WTC11 (cell line): ENCODE measurements around the gene ARHGEF10L. TPM values are rescaled to one million over a fixed set of nuclear protein-coding genes. Genes with fewer than 3 reads are reported as not detected.

Source experiments
- ATAC-seq: fragments of 200-7000 bp; cut with Tn5 transposase; 2 replicates; pipeline ENCODE4 v1.10.0; 2021; ENCODE audit warnings: mild to moderate bottlenecking, moderate library complexity
- CTCF ChIA-PET: fragments of 300-600 bp; sonication (Branson Sonifier 250); formaldehyde crosslinking; loops from one replicate; lab custom pipeline; 2021; ENCODE audit warnings: antibody characterized with exemption; lab: Charles Lee
- POLR2A ChIA-PET: fragments of 350-600 bp; sonication (Branson Sonifier 250); formaldehyde crosslinking; loops from one replicate; lab custom pipeline; 2021; ENCODE audit warnings: antibody characterized with exemption; lab: Charles Lee
- DNase-seq: peaks from one replicate; pipeline ENCODE4 v3.0.0; 2021; ENCODE audit warnings: low spot score
- H3K27ac Mint-ChIP-seq: 2 replicates; pipeline ENCODE4 v1.8.0; 2021; ENCODE audit warnings: mixed read lengths
- H3K27me3 Mint-ChIP-seq: 2 replicates; pipeline ENCODE4 v1.8.0; 2021; ENCODE audit warnings: low read depth, mild to moderate bottlenecking, moderate library complexity, mixed read lengths
- H3K36me3 Mint-ChIP-seq: 2 replicates; pipeline ENCODE4 v1.8.0; 2021; ENCODE audit warnings: mixed read lengths
- H3K4me1 Mint-ChIP-seq: 2 replicates; pipeline ENCODE4 v1.8.0; 2022; ENCODE audit warnings: mixed read lengths
- H3K4me3 Mint-ChIP-seq: 2 replicates; pipeline ENCODE4 v1.8.0; 2021; ENCODE audit warnings: mild to moderate bottlenecking, moderate library complexity, mixed read lengths
- H3K9me3 Mint-ChIP-seq: 2 replicates; pipeline ENCODE4 v1.8.0; 2021; ENCODE audit warnings: mixed read lengths
- ATF1 ChIP-seq: sonication (generic); formaldehyde crosslinking; IDR thresholded peaks from 2 replicates; pipeline ENCODE4 v1.8.1; 2023; ENCODE audit warnings: mild to moderate bottlenecking, moderate library complexity, missing genetic modification reagents
- CBFB ChIP-seq: sonication (generic); formaldehyde crosslinking; IDR thresholded peaks from 2 replicates; pipeline ENCODE4 v1.8.1; 2022; ENCODE audit warnings: mild to moderate bottlenecking, low read depth, missing genetic modification reagents
- ELF4 ChIP-seq: sonication (generic); formaldehyde crosslinking; IDR thresholded peaks from 2 replicates; pipeline ENCODE4 v1.8.1; 2022; ENCODE audit warnings: low read depth, mild to moderate bottlenecking, moderate library complexity, missing genetic modification reagents
- EMX1 ChIP-seq: fragments of 250-450 bp; sonication (Bioruptor Pico); IDR thresholded peaks from 2 replicates; pipeline ENCODE4 v1.8.0; 2021; ENCODE audit warnings: mild to moderate bottlenecking
- GTF2I ChIP-seq: fragments of 250-450 bp; sonication (Bioruptor Pico); conservative IDR thresholded peaks from 2 replicates; pipeline ENCODE4 v1.4.0; 2021; ENCODE audit warnings: mild to moderate bottlenecking
- HMGA2 ChIP-seq: fragments of 250-450 bp; sonication (Bioruptor Pico); IDR thresholded peaks from 2 replicates; pipeline ENCODE4 v1.4.0; 2021; ENCODE audit warnings: mild to moderate bottlenecking, moderate library complexity
- IRF2 ChIP-seq: sonication (generic); formaldehyde crosslinking; IDR thresholded peaks from 2 replicates; pipeline ENCODE4 v1.8.0; 2022; ENCODE audit warnings: low read depth, missing genetic modification reagents, borderline replicate concordance
- JAZF1 ChIP-seq: fragments of 250-450 bp; sonication (Bioruptor Pico); IDR thresholded peaks from 2 replicates; pipeline ENCODE4 v1.9.0; 2021; ENCODE audit warnings: moderate library complexity, mild to moderate bottlenecking, inconsistent platforms
- KAT7 ChIP-seq: sonication (generic); formaldehyde crosslinking; IDR thresholded peaks from 2 replicates; pipeline ENCODE4 v1.8.1; 2023; ENCODE audit warnings: missing genetic modification reagents, mild to moderate bottlenecking, borderline replicate concordance
- MXD4 ChIP-seq: fragments of 250-450 bp; sonication (Bioruptor Pico); IDR thresholded peaks from 2 replicates; pipeline ENCODE4 v1.8.0; 2021; ENCODE audit warnings: mild to moderate bottlenecking, moderate library complexity, borderline replicate concordance
- NFATC4 ChIP-seq: fragments of 250-450 bp; sonication (Bioruptor Pico); IDR thresholded peaks from 2 replicates; pipeline ENCODE4 v1.9.0; 2021; ENCODE audit warnings: mild to moderate bottlenecking
- NFE2L1 ChIP-seq: sonication (generic); formaldehyde crosslinking; IDR thresholded peaks from 2 replicates; pipeline ENCODE4 v1.8.1; 2023; ENCODE audit warnings: missing genetic modification reagents
- NFYB ChIP-seq: sonication (generic); formaldehyde crosslinking; conservative IDR thresholded peaks from 2 replicates; pipeline ENCODE4 v1.8.0; 2022; ENCODE audit warnings: low read depth, missing genetic modification reagents
- NR2C2 ChIP-seq: sonication (generic); formaldehyde crosslinking; IDR thresholded peaks from 2 replicates; pipeline ENCODE4 v1.8.0; 2022; ENCODE audit warnings: mild to moderate bottlenecking, missing genetic modification reagents
- SMAD4 ChIP-seq: sonication (generic); formaldehyde crosslinking; IDR thresholded peaks from 2 replicates; pipeline ENCODE4 v1.8.0; 2022; ENCODE audit warnings: mild to moderate bottlenecking, missing genetic modification reagents
- SOX15 ChIP-seq: fragments of 250-450 bp; sonication (Bioruptor Pico); IDR thresholded peaks from 2 replicates; pipeline ENCODE4 v1.9.0; 2021; ENCODE audit warnings: mild to moderate bottlenecking
- ZBTB21 ChIP-seq: sonication (generic); formaldehyde crosslinking; IDR thresholded peaks from 2 replicates; pipeline ENCODE4 v1.8.1; 2023; ENCODE audit warnings: mild to moderate bottlenecking, missing genetic modification reagents, borderline replicate concordance
- ZNF138 ChIP-seq: sonication (generic); formaldehyde crosslinking; conservative IDR thresholded peaks from 2 replicates; pipeline ENCODE4 v1.8.1; 2022; ENCODE audit warnings: mild to moderate bottlenecking, moderate library complexity, missing genetic modification reagents
- ZNF317 ChIP-seq: sonication (generic); formaldehyde crosslinking; IDR thresholded peaks from 2 replicates; pipeline ENCODE4 v1.8.1; 2023; ENCODE audit warnings: low read depth, mild to moderate bottlenecking, moderate library complexity, missing genetic modification reagents, borderline replicate concordance
- ZNF396 ChIP-seq: fragments of 250-450 bp; sonication (Bioruptor Pico); IDR thresholded peaks from 2 replicates; pipeline ENCODE4 v1.8.0; 2021; ENCODE audit warnings: mild to moderate bottlenecking, moderate library complexity, borderline replicate concordance
- ZNF416 ChIP-seq: fragments of 250-450 bp; sonication (Bioruptor Pico); IDR thresholded peaks from 2 replicates; pipeline ENCODE4 v1.9.0; 2021; ENCODE audit warnings: mild to moderate bottlenecking, inconsistent platforms
- total RNA-seq: library from RNA; stranded (reverse); gene quantifications from 3 replicates; pipeline ENCODE4 v1.2.3, GENCODE V29; 2021
- TF ChIP-seq, protein P1 (sequence below): sonication (generic); formaldehyde crosslinking; IDR thresholded peaks from 2 replicates; pipeline ENCODE4 v1.8.1; 2022; ENCODE audit warnings: mild to moderate bottlenecking, missing genetic modification reagents, moderate library complexity, borderline replicate concordance
- TF ChIP-seq, protein P2 (sequence below): sonication (generic); formaldehyde crosslinking; conservative IDR thresholded peaks from 2 replicates; pipeline ENCODE4 v1.8.1; 2022; ENCODE audit warnings: mild to moderate bottlenecking, missing genetic modification reagents
- TF ChIP-seq, protein P3 (sequence below): sonication (generic); formaldehyde crosslinking; IDR thresholded peaks from 2 replicates; pipeline ENCODE4 v1.8.0; 2022; ENCODE audit warnings: mild to moderate bottlenecking, missing genetic modification reagents
- TF ChIP-seq, protein P4 (sequence below): sonication (generic); formaldehyde crosslinking; IDR thresholded peaks from 2 replicates; pipeline ENCODE4 v1.8.1; 2023; ENCODE audit warnings: mild to moderate bottlenecking, missing genetic modification reagents, borderline replicate concordance
- TF ChIP-seq, protein P5 (sequence below): sonication (generic); formaldehyde crosslinking; IDR thresholded peaks from 2 replicates; pipeline ENCODE4 v1.8.0; 2023; ENCODE audit warnings: missing genetic modification reagents, mild to moderate bottlenecking, borderline replicate concordance

Gene ARHGEF10L
- total RNA-seq, 1 experiment from 2014 or later = 34.4 TPM

DNA sequence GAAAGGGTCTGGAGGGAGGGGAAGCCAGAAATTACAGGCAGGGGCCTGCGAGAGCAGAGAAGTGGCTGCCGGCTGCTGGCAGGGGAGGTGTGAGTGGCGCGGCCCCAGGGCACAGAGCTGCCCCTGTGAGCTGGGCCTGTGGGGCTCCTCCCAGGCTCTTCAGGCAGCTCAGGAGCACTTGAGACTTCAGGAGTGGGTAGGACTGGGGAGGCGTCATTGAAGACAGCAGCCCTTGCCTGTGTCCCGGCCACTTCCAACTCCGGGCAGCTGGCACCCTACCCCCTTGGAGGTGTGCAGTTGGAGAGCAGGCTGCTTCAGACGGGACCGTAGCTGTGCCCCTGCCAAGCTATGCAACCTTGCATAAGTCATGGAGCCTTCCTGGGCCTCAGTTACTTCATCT is 128.1 kb downstream of the ARHGEF10L start:
- no peaks in the 10 kb centered on the region for H3K27me3 Mint-ChIP-seq
- ChIA-PET POLR2A (no interaction called here), CTCF (interaction anchor here (0.6 to 1.6 kb wide), 3 partner anchors 17 to 92 kb away, joined by 3 to 10 read pairs (median 6); no protein-coding TSS in a partner anchor)
- TF ChIP-seq, protein P1, sequence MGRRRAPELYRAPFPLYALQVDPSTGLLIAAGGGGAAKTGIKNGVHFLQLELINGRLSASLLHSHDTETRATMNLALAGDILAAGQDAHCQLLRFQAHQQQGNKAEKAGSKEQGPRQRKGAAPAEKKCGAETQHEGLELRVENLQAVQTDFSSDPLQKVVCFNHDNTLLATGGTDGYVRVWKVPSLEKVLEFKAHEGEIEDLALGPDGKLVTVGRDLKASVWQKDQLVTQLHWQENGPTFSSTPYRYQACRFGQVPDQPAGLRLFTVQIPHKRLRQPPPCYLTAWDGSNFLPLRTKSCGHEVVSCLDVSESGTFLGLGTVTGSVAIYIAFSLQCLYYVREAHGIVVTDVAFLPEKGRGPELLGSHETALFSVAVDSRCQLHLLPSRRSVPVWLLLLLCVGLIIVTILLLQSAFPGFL (CRISPR knock-in tag) = no peak
- TF ChIP-seq NR2C2 (CRISPR knock-in tag) (no peak), ZNF138 (CRISPR knock-in tag) (no peak), CBFB (no peak), ATF1 (CRISPR knock-in tag) (no peak), ZBTB21 (CRISPR knock-in tag) (no peak), ELF4 (CRISPR knock-in tag) (no peak), JAZF1 (CRISPR knock-in tag) (no peak), IRF2 (CRISPR knock-in tag) (no peak), ZNF396 (no peak), SMAD4 (CRISPR knock-in tag) (no peak), NFE2L1 (CRISPR knock-in tag) (no peak), EMX1 (no peak), KAT7 (CRISPR knock-in tag) (no peak), MXD4 (no peak)
- TF ChIP-seq, protein P2, sequence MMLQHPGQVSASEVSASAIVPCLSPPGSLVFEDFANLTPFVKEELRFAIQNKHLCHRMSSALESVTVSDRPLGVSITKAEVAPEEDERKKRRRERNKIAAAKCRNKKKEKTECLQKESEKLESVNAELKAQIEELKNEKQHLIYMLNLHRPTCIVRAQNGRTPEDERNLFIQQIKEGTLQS (CRISPR knock-in tag) = no peak
- TF ChIP-seq, protein P3, sequence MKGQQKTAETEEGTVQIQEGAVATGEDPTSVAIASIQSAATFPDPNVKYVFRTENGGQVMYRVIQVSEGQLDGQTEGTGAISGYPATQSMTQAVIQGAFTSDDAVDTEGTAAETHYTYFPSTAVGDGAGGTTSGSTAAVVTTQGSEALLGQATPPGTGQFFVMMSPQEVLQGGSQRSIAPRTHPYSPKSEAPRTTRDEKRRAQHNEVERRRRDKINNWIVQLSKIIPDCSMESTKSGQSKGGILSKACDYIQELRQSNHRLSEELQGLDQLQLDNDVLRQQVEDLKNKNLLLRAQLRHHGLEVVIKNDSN (CRISPR knock-in tag) = no peak
- TF ChIP-seq, protein P4, sequence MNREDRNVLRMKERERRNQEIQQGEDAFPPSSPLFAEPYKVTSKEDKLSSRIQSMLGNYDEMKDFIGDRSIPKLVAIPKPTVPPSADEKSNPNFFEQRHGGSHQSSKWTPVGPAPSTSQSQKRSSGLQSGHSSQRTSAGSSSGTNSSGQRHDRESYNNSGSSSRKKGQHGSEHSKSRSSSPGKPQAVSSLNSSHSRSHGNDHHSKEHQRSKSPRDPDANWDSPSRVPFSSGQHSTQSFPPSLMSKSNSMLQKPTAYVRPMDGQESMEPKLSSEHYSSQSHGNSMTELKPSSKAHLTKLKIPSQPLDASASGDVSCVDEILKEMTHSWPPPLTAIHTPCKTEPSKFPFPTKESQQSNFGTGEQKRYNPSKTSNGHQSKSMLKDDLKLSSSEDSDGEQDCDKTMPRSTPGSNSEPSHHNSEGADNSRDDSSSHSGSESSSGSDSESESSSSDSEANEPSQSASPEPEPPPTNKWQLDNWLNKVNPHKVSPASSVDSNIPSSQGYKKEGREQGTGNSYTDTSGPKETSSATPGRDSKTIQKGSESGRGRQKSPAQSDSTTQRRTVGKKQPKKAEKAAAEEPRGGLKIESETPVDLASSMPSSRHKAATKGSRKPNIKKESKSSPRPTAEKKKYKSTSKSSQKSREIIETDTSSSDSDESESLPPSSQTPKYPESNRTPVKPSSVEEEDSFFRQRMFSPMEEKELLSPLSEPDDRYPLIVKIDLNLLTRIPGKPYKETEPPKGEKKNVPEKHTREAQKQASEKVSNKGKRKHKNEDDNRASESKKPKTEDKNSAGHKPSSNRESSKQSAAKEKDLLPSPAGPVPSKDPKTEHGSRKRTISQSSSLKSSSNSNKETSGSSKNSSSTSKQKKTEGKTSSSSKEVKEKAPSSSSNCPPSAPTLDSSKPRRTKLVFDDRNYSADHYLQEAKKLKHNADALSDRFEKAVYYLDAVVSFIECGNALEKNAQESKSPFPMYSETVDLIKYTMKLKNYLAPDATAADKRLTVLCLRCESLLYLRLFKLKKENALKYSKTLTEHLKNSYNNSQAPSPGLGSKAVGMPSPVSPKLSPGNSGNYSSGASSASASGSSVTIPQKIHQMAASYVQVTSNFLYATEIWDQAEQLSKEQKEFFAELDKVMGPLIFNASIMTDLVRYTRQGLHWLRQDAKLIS (CRISPR knock-in tag) = no peak
- peaks cover 30% of the 10 kb centered on the region for H3K4me1 Mint-ChIP-seq
- H3K27ac Mint-ChIP-seq = 0 out of 2 replicates have a peak overlapping the region, but pooled peaks have one; percentile 11
- no peak for DNase-seq
- H3K4me3 Mint-ChIP-seq = no peak overlapping the region
- no peak for ATAC-seq
- H3K9me3 Mint-ChIP-seq = peaks cover 8% of the 10 kb centered on the region; the same call in 1 of the 2 replicates
- H3K36me3 Mint-ChIP-seq = peaks cover 25% of the 10 kb centered on the region

DNA sequence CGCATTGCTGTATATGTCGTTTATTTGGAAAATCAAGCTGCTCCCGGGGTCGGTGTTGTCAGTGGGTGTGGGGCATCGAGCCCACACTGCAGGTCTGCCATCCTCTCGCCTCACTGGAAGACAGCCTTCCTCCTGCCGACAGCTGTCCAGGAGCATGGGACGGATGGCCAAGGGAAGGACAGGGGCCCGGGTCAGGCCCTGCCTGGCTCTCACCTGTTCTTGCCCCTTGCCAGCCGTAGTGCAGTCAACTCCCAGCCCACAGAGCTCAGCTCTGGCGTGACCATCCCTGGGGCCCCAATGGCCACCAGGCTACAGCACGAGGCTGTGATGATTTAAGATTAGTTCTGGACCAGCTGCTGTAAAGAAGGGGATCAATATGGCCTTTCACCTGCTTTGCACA is 128.7 kb downstream of the ARHGEF10L start:
- H3K4me3 Mint-ChIP-seq = no peak overlapping the region
- peaks cover 25% of the 10 kb centered on the region for H3K36me3 Mint-ChIP-seq
- ChIA-PET CTCF (interaction anchor here (0.7 to 1.6 kb wide), 2 partner anchors 16 to 28 kb away, joined by 3 to 6 read pairs; no protein-coding TSS in a partner anchor), POLR2A (no interaction called here)
- H3K27ac Mint-ChIP-seq = peak overlapping the region; percentile 46; the same call in 1 of the 2 replicates
- H3K27me3 Mint-ChIP-seq = no peaks in the 10 kb centered on the region
- ATAC-seq (no peak), DNase-seq (no peak)
- H3K9me3 Mint-ChIP-seq = peaks cover 8% of the 10 kb centered on the region; the same call in 1 of the 2 replicates
- peaks cover 32% of the 10 kb centered on the region for H3K4me1 Mint-ChIP-seq
- no peak for TF ChIP-seq GTF2I (CRISPR knock-in tag)
- no peak for TF ChIP-seq SOX15
- no peak for TF ChIP-seq NFATC4 (CRISPR knock-in tag)
- no peak for TF ChIP-seq HMGA2 (CRISPR knock-in tag)
- TF ChIP-seq ZNF317 (CRISPR knock-in tag) = no peak
- TF ChIP-seq JAZF1 (CRISPR knock-in tag) = no peak
- TF ChIP-seq, protein P5, sequence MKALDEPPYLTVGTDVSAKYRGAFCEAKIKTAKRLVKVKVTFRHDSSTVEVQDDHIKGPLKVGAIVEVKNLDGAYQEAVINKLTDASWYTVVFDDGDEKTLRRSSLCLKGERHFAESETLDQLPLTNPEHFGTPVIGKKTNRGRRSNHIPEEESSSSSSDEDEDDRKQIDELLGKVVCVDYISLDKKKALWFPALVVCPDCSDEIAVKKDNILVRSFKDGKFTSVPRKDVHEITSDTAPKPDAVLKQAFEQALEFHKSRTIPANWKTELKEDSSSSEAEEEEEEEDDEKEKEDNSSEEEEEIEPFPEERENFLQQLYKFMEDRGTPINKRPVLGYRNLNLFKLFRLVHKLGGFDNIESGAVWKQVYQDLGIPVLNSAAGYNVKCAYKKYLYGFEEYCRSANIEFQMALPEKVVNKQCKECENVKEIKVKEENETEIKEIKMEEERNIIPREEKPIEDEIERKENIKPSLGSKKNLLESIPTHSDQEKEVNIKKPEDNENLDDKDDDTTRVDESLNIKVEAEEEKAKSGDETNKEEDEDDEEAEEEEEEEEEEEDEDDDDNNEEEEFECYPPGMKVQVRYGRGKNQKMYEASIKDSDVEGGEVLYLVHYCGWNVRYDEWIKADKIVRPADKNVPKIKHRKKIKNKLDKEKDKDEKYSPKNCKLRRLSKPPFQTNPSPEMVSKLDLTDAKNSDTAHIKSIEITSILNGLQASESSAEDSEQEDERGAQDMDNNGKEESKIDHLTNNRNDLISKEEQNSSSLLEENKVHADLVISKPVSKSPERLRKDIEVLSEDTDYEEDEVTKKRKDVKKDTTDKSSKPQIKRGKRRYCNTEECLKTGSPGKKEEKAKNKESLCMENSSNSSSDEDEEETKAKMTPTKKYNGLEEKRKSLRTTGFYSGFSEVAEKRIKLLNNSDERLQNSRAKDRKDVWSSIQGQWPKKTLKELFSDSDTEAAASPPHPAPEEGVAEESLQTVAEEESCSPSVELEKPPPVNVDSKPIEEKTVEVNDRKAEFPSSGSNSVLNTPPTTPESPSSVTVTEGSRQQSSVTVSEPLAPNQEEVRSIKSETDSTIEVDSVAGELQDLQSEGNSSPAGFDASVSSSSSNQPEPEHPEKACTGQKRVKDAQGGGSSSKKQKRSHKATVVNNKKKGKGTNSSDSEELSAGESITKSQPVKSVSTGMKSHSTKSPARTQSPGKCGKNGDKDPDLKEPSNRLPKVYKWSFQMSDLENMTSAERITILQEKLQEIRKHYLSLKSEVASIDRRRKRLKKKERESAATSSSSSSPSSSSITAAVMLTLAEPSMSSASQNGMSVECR (CRISPR knock-in tag) = no peak
- TF ChIP-seq NFYB (CRISPR knock-in tag) = no peak
- TF ChIP-seq ZNF416 (CRISPR knock-in tag) = no peak
